ENCODE data around the gene MVK. TPM values are rescaled to one million over a fixed set of nuclear protein-coding genes. Genes with fewer than 3 reads are reported as not detected.

MVK gene
- total RNA-seq, 1 experiment from 2014 or later: 19.2 TPM

GRCh38 chr12:109535863-109536250, 37.7 kb upstream of the MVK start:
- Histone ChIP-seq H3K4me1 (ENCODE audit: insufficient read depth, low read length) (no peaks in the 10 kb centered on the region), H3K79me2 (ENCODE audit: insufficient read depth, low read length) (no peaks in the 10 kb centered on the region), H4K8ac (replicated peaks; ENCODE audit: insufficient read length, low read depth, low read length) (no peak overlapping the region), H3K14ac (ENCODE audit: insufficient read depth, low read length) (no peak overlapping the region), H2BK15ac (ENCODE audit: low read depth, low read length) (no peak overlapping the region), H3K79me1 (ENCODE audit: insufficient read depth, low read depth, low read length, poor library complexity, severe bottlenecking) (no peaks in the 10 kb centered on the region), H3K9ac (ENCODE audit: extremely low read depth, insufficient read length, low read length) (no peak overlapping the region), H4K91ac (ENCODE audit: insufficient read length, low read depth, low read length) (no peak overlapping the region), H3T11ph (ENCODE audit: low read length) (no peak overlapping the region), H3K4me2 (ENCODE audit: insufficient read depth, insufficient read length, low read length) (no peak overlapping the region), H3K4ac (ENCODE audit: low read depth, low read length) (no peak overlapping the region), H3K23me2 (ENCODE audit: insufficient read length, low read depth, low read length, poor library complexity, severe bottlenecking) (no peaks in the 10 kb centered on the region), H3K27me3 (ENCODE audit: insufficient read depth, low read length) (no peaks in the 10 kb centered on the region), H2BK12ac (ENCODE audit: insufficient read length, low read depth, low read length) (no peak overlapping the region), H2AK5ac (ENCODE audit: insufficient read length, low read length) (no peak overlapping the region), H3K27ac (ENCODE audit: insufficient read length, low read depth, low read length) (no peak overlapping the region), H3K56ac (ENCODE audit: insufficient read length, low read depth, low read length) (no peak overlapping the region), H2AFZ (ENCODE audit: low read length) (no peak overlapping the region), H2BK5ac (ENCODE audit: insufficient read length, low read length) (no peak overlapping the region), H3K23ac (ENCODE audit: insufficient read length, low read depth, low read length) (no peak overlapping the region), H3K9me3 (ENCODE audit: control insufficient read depth, low read depth, low read length) (no peaks in the 10 kb centered on the region), H4K5ac (ENCODE audit: insufficient read length, low read depth, low read length) (no peak overlapping the region), H2BK20ac (ENCODE audit: low read depth, low read length, poor library complexity, severe bottlenecking) (no peak overlapping the region), H2BK120ac (ENCODE audit: low read depth, low read length, poor library complexity, severe bottlenecking) (no peak overlapping the region), H3K18ac (ENCODE audit: insufficient read length, low read depth, low read length) (no peak overlapping the region), H4K20me1 (ENCODE audit: control insufficient read depth, insufficient read depth, insufficient read length) (no peaks in the 10 kb centered on the region)
- Mint-ChIP-seq H3K36me3 (ENCODE audit: insufficient read depth in 1 of 3, low read depth in 3 of 3) (peaks cover 0 to 4% (median 3%) of the 10 kb centered on the region in 3 experiments; a peak in 4 of 7 replicates), H3K27ac (no peak overlapping the region), H3K9me3 (no peaks in the 10 kb centered on the region), H3K4me3 (no peak overlapping the region), H3K27me3 (ENCODE audit: low read depth) (no peaks in the 10 kb centered on the region), H3K4me1 (0 out of 4 replicates have a peak, but pooled peaks cover 4 to 6% of the 10 kb centered on the region in 2 experiments)
- no CpG with 5 or more reads among the region's 5 CpGs for WGBS (ENCODE audit: extremely low coverage, insufficient read length, low lambda C conversion rate)
- TF ChIP-seq CTCF (conservative IDR thresholded peaks at IDR 0.05): no peak
- no peak for DNase-seq

Measured in H9 (cell line).